HG02642 (cell line): ENCODE results near the gene TMPRSS11F.

ENCODE experiments used
- ATAC-seq: cut with Tn5 transposase; IDR thresholded peaks from one replicate; pipeline ENCODE4 v1.9.1; 2021; ENCODE audit warnings: mild to moderate bottlenecking; ENCODE audit not compliant: unreplicated experiment, poor library complexity

The TMPRSS11F gene

GRCh38 chr4:68079928-68080327 is 49.7 kb downstream of the TMPRSS11F start:
- ATAC-seq = no peak

GRCh38 chr4:68077737-68078136 is 51.9 kb downstream of the TMPRSS11F start:
- ATAC-seq = no peak

DNA sequence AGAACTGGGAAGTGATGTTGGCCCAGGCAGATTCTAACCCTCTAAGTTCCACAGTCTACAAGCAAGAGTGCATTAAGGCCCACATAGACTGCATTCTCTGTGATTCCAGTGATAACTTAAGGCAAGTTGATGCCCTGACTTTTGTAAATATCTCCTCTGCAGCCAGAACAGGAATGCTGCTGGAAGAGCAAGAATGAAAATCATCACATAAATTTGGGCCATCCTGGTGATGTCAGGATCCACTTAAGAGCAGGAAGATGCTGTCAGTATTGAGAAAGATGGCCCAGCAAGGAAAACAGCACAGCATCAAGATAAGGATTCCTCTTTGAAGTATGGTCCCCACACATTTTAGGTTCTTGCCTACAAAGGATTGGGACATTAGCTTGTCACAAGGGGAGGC is 52.4 kb downstream of the TMPRSS11F start:
- no peak for ATAC-seq

GRCh38 chr4:68076194-68076593 is 53.5 kb downstream of the TMPRSS11F start:
- no peak for ATAC-seq

DNA sequence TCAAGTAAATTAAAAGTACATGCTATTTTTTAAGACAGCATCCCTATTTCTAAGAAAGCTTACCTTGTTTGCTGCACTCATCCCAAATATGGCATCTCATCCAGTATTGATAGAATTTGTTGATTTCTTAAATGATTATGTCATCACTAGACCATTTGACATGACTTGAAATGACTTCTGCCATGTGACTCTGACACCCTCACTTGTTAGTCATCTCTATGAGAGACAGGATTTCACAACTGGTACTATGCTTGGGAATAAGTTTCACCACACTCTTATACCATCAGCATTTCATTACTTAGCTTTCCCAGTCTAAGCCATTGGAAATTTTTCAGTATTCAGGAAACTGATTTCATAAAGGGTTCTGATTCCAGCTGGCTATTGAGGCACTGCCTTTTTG is 55.3 kb downstream of the TMPRSS11F start:
- ATAC-seq = no peak

DNA sequence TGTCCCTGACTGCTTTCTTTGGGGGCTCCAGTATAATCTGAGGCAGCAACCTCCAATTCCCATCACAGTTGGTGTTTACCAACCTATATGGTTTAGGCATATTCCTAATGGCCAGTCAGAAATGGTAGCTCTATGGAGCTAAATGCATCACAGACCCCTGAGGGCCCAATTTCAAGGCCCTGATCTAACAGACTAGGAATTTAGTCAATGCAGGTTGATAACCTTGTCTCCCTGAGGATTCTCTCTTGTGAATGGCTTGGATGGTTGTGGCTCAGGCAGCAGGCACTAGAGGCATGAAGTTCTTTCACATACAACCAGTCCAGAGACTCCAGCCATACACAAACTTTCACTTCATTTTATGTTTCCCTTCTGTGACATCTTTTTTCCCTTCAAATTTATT is 59.4 kb downstream of the TMPRSS11F start:
- no peak for ATAC-seq

DNA sequence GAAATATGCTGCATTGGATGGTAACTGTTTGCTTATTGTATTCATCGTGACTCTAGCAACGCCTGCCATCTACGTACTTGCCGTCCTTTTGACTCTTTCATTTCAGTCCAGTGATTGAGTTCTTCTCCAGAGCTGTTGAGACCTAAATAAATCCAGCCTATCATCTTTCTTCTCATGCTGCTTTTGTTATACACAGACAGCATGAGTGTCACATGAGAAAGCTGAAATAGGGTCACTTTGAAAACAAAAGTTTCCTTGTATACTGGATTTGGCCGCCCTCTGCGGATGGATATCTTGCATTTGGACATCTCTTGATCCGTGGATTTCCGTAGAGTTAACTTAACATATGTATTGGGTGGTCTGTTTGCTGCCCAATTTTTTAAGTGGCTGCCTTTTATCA is 67.2 kb downstream of the TMPRSS11F start:
- ATAC-seq = no peak

DNA sequence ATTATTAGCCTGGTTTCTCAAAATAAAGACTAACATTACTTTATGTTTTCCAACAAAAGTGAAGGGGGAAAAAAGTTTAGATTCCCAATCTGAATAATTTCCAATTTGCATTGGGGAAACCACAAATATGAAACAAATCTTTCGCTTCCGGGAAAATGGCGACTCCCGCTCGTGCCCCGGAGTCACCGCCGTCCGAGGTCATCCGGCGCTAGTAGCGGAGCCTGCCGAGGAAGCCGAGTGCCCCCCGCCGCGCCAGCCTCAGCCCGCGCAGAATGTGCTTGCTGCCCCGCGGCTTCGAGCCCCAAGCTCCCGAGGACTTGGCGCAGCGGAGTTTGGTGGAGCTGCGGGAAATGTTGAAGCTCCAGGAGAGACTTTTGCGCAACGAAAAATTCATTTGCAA is 91.4 kb downstream of the TMPRSS11F start:
- no peak for ATAC-seq

DNA sequence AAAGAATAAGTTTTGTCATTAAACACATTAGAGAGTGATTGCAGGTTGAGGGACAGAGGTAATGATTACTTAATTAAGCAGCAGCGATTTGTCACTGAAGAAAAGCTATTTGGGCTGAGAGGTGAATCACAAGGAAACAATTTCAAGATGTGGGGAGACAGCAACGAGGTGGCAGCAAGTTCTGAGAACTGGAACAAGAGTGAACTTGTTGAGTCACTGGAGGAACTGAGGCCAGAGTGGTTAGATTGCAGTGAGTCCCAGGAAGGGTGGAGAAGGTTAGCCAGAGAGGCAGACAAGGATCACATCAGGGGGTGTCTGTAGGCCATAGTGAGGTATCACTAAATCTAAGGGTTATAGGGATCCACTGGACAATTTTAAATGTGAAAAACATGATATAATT is 108.5 kb downstream of the TMPRSS11F start:
- ATAC-seq = no peak

DNA sequence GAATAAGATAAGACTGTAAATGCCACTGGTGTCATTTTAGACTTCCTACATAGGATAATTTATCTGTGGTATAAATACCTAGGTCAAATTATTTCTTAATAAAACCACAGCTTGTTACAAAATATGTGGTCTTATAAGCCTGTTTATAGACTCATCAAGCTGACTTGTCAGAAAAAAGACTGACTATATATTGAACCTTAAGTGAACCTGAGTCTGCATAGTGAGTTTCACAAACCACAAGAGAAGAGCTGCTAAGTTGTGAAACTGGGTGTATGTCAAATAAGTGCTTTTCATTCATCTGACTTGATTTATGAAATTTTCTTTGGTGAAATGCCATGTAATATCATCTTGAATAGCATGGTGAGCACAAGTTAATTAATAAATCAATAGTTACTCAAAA is 118.0 kb downstream of the TMPRSS11F start:
- ATAC-seq = no peak
